ENCODE data around the gene STPG2. TPM values are rescaled to one million over a fixed set of nuclear protein-coding genes. Genes with fewer than 3 reads are reported as not detected.

The STPG2 gene
- polyA plus RNA-seq, 1 donor, result 0.36 TPM

- H3K4me3 ChIP-seq (ENCODE audit: low read length), result no peak overlapping the region
- no peaks in the 10 kb centered on the region for H3K9me3 ChIP-seq (ENCODE audit: control insufficient read depth, low read depth, low read length)
- no peak for DNase-seq
- H3K4me1 ChIP-seq (ENCODE audit: control insufficient read depth, insufficient read depth, low read length), result no peaks in the 10 kb centered on the region
- no peak overlapping the region for H3K27ac ChIP-seq (ENCODE audit: low read length)
- no peaks in the 10 kb centered on the region for H3K27me3 ChIP-seq (ENCODE audit: control insufficient read depth, insufficient read depth, low read length)
- no peaks in the 10 kb centered on the region for H3K36me3 ChIP-seq (ENCODE audit: control insufficient read depth, insufficient read depth, low read length)
Observed at GRCh38 chr4:97531351-97531750, 611.9 kb downstream of the STPG2 start.

GRCh38 chr4:97530676-97531075 is 612.6 kb downstream of the STPG2 start:
- Histone ChIP-seq H3K36me3 (ENCODE audit: control insufficient read depth, insufficient read depth, low read length) (no peaks in the 10 kb centered on the region), H3K4me3 (ENCODE audit: low read length) (no peak overlapping the region), H3K4me1 (ENCODE audit: control insufficient read depth, insufficient read depth, low read length) (no peaks in the 10 kb centered on the region), H3K27me3 (ENCODE audit: control insufficient read depth, insufficient read depth, low read length) (no peaks in the 10 kb centered on the region), H3K27ac (ENCODE audit: low read length) (no peak overlapping the region), H3K9me3 (ENCODE audit: control insufficient read depth, low read depth, low read length) (no peaks in the 10 kb centered on the region)
- WGBS (ENCODE audit: insufficient coverage, low lambda C conversion rate), result no CpG with 5 or more reads among the region's 1 CpG
- DNase-seq, result no peak

DNA sequence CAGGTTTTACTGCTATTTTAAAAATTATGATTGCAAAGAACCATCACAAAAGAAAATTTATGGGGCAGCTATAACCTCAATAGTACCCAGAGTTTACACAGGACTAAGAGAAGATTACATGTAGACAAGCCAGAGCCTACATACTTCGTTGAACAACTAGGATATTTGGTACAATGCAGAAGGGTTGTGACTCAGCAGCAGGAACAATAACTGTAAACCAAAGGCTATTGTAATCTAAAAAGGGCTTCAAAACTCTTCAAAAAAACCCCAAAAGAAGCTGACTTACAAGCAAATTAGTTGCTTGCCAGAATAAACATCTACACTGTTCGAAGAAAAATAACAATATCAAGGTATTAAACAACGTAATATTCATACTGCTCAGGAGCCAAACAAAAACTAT is 618.0 kb downstream of the STPG2 start:
- Histone ChIP-seq H3K36me3 (ENCODE audit: control insufficient read depth, insufficient read depth, low read length) (no peaks in the 10 kb centered on the region), H3K27me3 (ENCODE audit: control insufficient read depth, insufficient read depth, low read length) (no peaks in the 10 kb centered on the region), H3K4me1 (ENCODE audit: control insufficient read depth, insufficient read depth, low read length) (no peaks in the 10 kb centered on the region), H3K4me3 (ENCODE audit: low read length) (no peak overlapping the region), H3K9me3 (ENCODE audit: control insufficient read depth, low read depth, low read length) (no peaks in the 10 kb centered on the region), H3K27ac (ENCODE audit: low read length) (no peak overlapping the region)
- WGBS (ENCODE audit: insufficient coverage, low lambda C conversion rate), result 79% methylated on average over 3 of the region's 3 CpGs
- no peak for DNase-seq

DNA sequence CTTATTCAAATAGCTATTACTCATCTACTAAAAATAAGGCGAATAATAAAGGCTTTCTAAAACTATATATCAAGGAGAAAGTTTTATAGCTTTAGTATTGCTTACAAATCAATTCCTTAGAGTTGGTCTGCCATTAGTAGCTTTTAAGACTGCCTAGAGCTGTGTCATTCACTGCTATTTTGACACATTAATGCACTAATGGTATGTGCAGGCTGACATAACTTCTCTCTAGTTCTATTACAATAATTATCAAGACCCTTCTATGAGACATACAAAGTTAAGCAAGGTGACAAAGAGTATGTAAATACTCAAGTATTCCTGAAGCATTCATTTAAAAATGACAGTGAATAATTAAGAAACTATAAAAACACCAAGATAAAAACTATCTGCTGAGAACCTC is 625.3 kb downstream of the STPG2 start:
- Histone ChIP-seq H3K4me1 (ENCODE audit: control insufficient read depth, insufficient read depth, low read length) (no peaks in the 10 kb centered on the region), H3K36me3 (ENCODE audit: control insufficient read depth, insufficient read depth, low read length) (no peaks in the 10 kb centered on the region), H3K9me3 (ENCODE audit: control insufficient read depth, low read depth, low read length) (no peaks in the 10 kb centered on the region), H3K27me3 (ENCODE audit: control insufficient read depth, insufficient read depth, low read length) (no peaks in the 10 kb centered on the region), H3K4me3 (ENCODE audit: low read length) (no peak overlapping the region), H3K27ac (ENCODE audit: low read length) (no peak overlapping the region)
- no peak for DNase-seq
- 100% methylated on average over 1 of the region's 1 CpG for WGBS (ENCODE audit: insufficient coverage, low lambda C conversion rate)

DNA sequence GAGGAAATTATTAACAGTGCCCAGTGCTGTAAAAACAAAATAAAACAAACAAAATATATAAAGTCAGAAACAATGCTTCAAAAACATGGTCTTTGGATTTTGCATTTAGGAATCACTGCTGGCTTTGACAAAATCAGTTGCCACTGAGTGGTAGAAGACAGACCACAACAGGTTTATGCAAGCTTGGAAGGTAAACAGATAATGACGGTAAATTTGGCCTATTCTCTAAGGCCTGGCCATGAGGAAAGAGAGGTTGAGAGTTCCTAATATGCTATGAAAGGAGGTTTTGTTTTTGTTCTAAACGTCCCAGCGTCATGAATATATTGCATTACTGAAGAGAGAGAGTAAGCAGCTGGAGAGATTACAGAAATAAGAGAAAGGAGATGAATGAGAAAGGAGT is 629.4 kb downstream of the STPG2 start:
- Histone ChIP-seq H3K4me1 (ENCODE audit: control insufficient read depth, insufficient read depth, low read length) (no peaks in the 10 kb centered on the region), H3K36me3 (ENCODE audit: control insufficient read depth, insufficient read depth, low read length) (no peaks in the 10 kb centered on the region)
- 63% methylated on average over 3 of the region's 3 CpGs for WGBS (ENCODE audit: insufficient coverage, low lambda C conversion rate)

More for the DNA sequence above, 629.4 kb downstream of the STPG2 start:
- no peak for DNase-seq
- H3K27ac ChIP-seq (ENCODE audit: low read length), result no peak overlapping the region
- H3K9me3 ChIP-seq (ENCODE audit: control insufficient read depth, low read depth, low read length), result no peaks in the 10 kb centered on the region
- H3K27me3 ChIP-seq (ENCODE audit: control insufficient read depth, insufficient read depth, low read length), result no peaks in the 10 kb centered on the region
- H3K4me3 ChIP-seq (ENCODE audit: low read length), result no peak overlapping the region

Other genes with a start within 250 kb of the STPG2 start
- gene RAP1GDS1, start 117.9 kb upstream of the STPG2 start, polyA plus RNA-seq, result 21.9 TPM